ENCODE results near the gene DEAF1.

The DEAF1 gene

GRCh38 chr11:611001-611996 lies 83.7 kb downstream of the DEAF1 start:
- no peak for DNase-seq

GRCh38 chr11:610146-610801 lies 84.7 kb downstream of the DEAF1 start:
- no peak for DNase-seq

DNA sequence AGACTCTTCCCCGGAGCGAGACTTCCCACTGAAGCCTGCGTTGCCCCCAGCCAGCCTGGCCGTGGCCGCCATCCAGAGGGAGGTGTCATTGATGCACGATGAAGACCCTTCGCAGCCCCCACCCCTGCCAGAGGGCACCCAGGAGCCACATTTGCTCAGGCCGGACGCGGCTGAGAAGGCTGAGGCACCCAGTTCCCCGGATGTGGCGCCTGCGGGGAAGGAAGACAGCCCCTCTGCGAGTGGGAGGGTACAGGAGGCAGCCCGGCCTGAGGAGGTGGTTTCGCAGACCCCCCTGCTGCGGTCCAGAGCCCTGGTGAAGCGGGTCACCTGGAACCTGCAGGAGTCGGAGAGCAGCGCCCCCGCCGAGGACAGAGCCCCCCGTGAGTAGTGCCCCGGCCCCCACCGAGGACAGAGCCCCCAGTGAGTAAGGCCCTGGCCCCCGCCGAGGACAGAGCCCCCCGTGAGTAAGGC lies 85.6 kb downstream of the DEAF1 start:
- no peak for DNase-seq

DNA sequence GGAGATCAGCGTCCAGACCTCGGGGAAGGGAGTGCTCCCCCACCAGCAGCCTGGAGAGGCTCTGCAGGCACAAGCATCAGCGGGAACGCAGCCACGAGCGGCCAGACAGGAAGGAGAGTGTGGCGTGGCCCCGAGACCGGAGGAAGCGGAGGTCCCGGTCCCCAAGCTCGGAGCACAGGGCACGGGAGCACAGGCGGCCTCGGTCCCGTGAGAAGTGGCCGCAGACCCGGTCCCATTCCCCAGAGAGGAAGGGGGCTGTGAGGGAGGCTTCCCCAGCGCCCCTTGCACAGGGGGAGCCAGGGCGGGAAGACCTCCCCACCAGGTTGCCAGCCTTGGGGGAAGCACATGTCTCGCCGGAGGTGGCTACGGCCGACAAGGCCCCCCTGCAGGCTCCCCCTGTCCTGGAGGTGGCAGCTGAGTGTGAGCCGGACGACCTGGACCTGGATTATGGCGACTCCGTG lies 86.2 kb downstream of the DEAF1 start:
- DNase-seq = no peak

- no peak for DNase-seq
These were observed 86.9 kb downstream of the DEAF1 start for GRCh38 chr11:607971-608659.

- DNase-seq = no peak
These were observed 87.8 kb downstream of the DEAF1 start for GRCh38 chr11:607020-607780.

GRCh38 chr11:606245-606644 lies 88.8 kb downstream of the DEAF1 start:
- no peak for DNase-seq

DNA sequence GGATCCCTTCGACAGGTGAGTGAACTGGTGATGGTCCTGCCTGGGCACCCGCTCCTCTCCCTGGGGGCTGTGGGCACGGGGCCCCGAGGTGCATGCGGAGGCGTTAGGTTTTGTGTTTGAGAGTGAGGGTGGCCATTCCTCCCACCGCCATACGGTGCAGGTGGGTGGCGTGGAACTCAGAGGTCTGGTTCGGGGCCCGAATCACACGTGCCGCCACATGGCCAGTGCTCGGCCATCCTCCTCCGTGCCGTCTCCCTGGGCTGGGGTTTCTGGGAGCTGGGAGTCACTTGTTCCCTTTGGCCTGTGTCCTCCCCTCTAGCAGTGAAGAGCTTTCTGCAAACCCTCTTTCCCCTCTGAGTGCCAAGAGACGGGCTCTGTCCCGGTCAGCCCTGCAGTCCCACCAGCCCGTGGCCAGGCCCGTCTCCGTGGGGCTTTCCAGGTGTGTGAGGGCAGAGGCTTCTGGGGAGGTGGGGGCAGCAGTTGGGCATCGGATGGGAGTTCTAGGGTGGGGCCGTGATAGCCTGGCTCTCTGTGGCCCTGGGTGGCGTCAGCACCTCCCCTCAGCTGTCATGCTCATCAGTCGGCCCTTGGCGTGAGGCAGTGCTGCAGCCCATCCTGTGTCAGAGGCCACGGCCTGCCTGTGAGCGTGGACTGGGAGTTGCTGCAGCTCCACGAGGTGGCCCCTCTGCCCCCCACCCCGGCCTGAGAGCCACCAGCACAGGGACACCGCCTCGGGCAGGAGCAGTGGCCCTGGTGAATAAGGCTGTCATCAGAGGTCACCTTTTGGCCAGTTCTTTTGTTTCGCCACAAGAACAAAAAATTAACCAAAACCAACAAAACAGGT lies 89.5 kb downstream of the DEAF1 start:
- DNase-seq = no peak

DNA sequence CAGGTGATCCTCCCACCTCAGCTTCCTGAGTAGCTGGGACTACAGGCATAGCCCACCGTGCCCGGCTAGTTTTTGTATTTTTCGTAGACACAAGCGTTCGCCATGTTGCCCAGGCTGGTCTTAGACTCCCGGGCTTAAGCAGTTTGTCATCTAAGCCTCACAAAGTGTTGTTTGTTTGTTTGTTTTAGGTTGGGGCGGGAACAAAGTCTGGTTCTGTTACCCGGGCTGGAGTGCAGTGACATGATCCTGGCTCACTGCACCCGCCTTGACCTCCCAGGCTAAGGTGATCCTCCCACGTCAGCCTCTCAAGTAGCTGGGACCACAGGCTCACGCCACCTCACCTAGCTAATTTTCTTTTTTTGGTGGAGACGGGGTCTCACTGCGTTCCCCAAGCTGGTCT lies 91.9 kb downstream of the DEAF1 start:
- no peak for DNase-seq

DNA sequence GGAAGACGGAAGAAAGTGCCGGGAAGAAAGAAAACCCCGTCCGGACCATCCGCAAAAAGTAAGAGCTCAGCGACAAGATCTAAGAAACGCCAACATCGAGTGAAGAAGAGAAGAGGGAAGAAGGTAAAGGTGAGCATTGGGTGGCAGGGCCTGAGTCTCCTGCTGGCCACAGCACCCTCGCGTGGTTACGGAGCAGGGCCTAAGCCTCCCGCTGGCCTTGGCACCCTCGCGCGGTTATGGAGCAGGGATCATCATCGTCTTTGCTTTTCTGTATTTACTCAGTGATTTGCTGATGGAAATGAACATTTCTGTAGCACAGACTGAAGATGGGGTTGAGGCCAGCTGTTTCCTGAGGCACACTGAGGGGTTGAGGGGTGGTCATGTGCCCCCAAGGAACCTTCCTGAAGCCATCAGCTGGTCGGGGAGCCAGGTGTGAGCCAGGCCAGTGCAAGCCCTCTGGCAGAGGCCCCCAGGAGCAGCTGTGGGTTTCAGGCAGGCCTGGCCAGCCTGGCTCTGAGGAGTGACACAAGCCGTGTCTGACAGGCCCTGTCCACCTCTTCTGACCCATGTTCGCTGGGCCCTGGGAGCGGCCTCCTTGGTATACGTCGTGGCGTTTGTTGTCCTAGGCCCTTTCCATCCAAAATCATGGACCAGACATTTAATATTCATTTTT lies 93.3 kb downstream of the DEAF1 start:
- DNase-seq = no peak

- no peak for DNase-seq
These were observed 96.9 kb downstream of the DEAF1 start for GRCh38 chr11:598005-598680.

DNA sequence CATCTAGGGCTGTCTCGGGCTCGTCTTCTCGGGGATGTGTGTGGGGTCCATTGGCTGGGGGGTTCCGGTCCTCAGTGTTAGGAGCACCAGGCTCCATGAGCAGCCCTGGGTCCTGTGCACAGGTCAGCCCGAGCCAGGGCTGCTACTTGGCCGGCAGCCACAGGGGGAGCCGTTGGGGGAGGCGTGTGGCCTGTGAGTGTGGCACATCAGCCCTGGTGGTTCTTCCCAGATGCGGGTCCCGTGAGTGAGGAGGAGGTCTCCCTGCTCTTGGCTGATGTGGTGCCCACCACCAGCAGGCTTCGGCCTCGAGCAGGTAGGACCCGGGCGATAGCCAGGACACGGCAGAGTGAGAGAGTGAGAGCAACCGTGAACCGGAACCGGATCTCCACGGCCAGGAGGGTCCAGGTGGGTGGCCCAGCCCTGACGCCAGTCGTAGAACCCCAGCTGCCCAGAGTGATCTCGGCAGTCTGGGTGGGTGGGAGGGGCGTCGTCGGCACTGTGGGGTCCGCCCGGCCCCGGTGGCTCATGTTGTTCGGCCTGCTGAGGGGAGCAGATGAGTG lies 97.8 kb downstream of the DEAF1 start:
- no peak for DNase-seq

- no peak for DNase-seq
These were observed 98.6 kb downstream of the DEAF1 start for GRCh38 chr11:596374-596773.

DNA sequence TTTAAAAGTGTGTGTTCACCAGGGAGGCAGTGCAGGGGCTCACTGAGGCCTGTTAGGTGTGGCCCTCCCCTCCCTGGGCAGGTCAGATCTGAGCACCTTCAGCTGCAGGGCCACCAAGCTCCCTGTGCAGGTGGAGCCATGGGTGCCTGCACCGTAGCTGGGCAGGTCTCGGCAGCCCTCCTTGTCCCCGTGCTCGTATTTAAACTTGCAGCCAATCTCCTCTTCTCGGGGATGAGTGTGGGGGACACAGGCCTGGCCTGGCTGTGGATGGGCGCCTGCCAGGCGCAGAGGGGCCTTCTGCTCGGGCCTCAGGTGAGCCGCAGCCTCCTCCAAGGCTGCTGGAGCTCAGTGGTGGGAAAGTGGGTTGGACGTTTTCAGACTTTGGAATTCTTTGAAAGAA lies 99.6 kb downstream of the DEAF1 start:
- no peak for DNase-seq

Data from retina (tissue), 1 donor.